HCT116 (cell line): ENCODE results near the gene FBXL17.

Experiments
- CTCF ChIP-seq, 3 experiments: fragments of 200-600 bp in 1 of 3; sonication (generic) in 1 of 3; IDR thresholded peaks in 2 of 3; conservative IDR thresholded peaks in 1 of 3; 2 replicates each; pipeline ENCODE4 v1.5.1; 2012 to 2017; ENCODE audit warnings: low read depth in 2 of 3, low read length in 2 of 3, antibody characterized with exemption in 1 of 3, borderline replicate concordance in 1 of 3, control low read depth in 1 of 3, mild to moderate bottlenecking in 1 of 3, mixed read lengths in 1 of 3, mixed run types in 1 of 3, moderate library complexity in 1 of 3; ENCODE audit not compliant: insufficient read depth in 1 of 3
- EGR1 ChIP-seq: IDR thresholded peaks from 2 replicates; pipeline ENCODE4 v1.6.1; 2012; ENCODE audit warnings: low read depth
- MAX ChIP-seq: IDR thresholded peaks from 2 replicates; pipeline ENCODE4 v1.6.1; 2012
- POLR2AphosphoS5 ChIP-seq: IDR thresholded peaks from 2 replicates; pipeline ENCODE4 v1.6.1; 2011; ENCODE audit warnings: mild to moderate bottlenecking, low read depth, low read length, moderate library complexity
- RAD21 ChIP-seq: IDR thresholded peaks from 2 replicates; pipeline ENCODE4 v1.6.1; 2012; ENCODE audit warnings: low read depth, mild to moderate bottlenecking
- REST ChIP-seq: IDR thresholded peaks from 2 replicates; pipeline ENCODE4 v1.6.1; 2012; ENCODE audit warnings: low read depth
- TCF7L2 ChIP-seq: IDR thresholded peaks from 2 replicates; pipeline ENCODE4 v1.7.0; 2011; ENCODE audit warnings: borderline replicate concordance, inconsistent platforms; ENCODE audit not compliant: insufficient read depth, insufficient read length; ENCODE audit errors: extremely low read depth
- ZFX ChIP-seq: fragments of 450-650 bp; IDR thresholded peaks from 2 replicates; pipeline ENCODE4 v1.6.1; 2017
- ZNF274 ChIP-seq: fragments of 200-500 bp; sonication (Bioruptor generic); IDR thresholded peaks from 2 replicates; pipeline ENCODE4 v1.6.1; 2014; ENCODE audit warnings: mild to moderate bottlenecking, low read depth, low read length, inconsistent platforms

GRCh38 chr5:107977550-107978071 lies 404.3 kb downstream of the FBXL17 start:
- TF ChIP-seq ZNF274 = no peak
- TF ChIP-seq CTCF (IDR thresholded peaks at IDR 0.05 in 2 of 3, conservative IDR thresholded peaks at IDR 0.05 in 1 of 3; ENCODE audit: borderline replicate concordance in 1 of 3, insufficient read depth in 1 of 3, low read depth in 2 of 3, low read length in 2 of 3) = no peak
- TF ChIP-seq MAX = no peak
- no peak for TF ChIP-seq RAD21
- no peak for TF ChIP-seq EGR1
- no peak for TF ChIP-seq TCF7L2
- TF ChIP-seq REST = no peak
- no peak for TF ChIP-seq ZFX
- TF ChIP-seq POLR2AphosphoS5 = no peak
